HCT116 (cell line): ENCODE data around the gene KIAA1549. TPM values are rescaled to one million over a fixed set of nuclear protein-coding genes. Genes with fewer than 3 reads are reported as not detected.

ENCODE experiments used
- ATAC-seq: fragments of 200-7000 bp; cut with Tn5 transposase; 2 replicates; pipeline ENCODE4 v1.9.1; 2020; ENCODE audit warnings: mild to moderate bottlenecking, moderate library complexity
- BruUV-seq: library from RNA; stranded (reverse); fragments of 400-500 nt; replicated peaks from 2 replicates; lab custom pipeline; 2021; lab: Mats Ljungman, UMichigan
- CTCF ChIA-PET: fragments of 300-600 bp; sonication (Branson Sonifier 250); formaldehyde crosslinking; loops from one replicate; lab custom pipeline; 2021; ENCODE audit warnings: antibody characterized with exemption; lab: Charles Lee
- POLR2A ChIA-PET: fragments of 300-600, 350-600 bp; sonication (Branson Sonifier 250); formaldehyde crosslinking; loops from one replicate; lab custom pipeline; 2021; ENCODE audit warnings: antibody characterized with exemption; lab: Charles Lee
- RAD21 ChIA-PET, 2 experiments: fragments of 300-600 bp; sonication (Branson Sonifier 250); formaldehyde crosslinking; loops; one replicate each; lab custom pipeline; 2023; ENCODE audit warnings: low total read pairs in 2 of 2; ENCODE audit not compliant: uncharacterized antibody in 2 of 2, unreplicated experiment in 2 of 2, low non-redundant PET in 1 of 2; lab: Charles Lee
- DNase-seq: peaks from one replicate; pipeline ENCODE4 v3.0.0-alpha.2; 2010; ENCODE audit warnings: low read depth, low spot score
- H2AFZ ChIP-seq: fragments of 200-600 bp; shearing (Covaris generic), sonication (generic); 2 replicates; pipeline ENCODE4 v1.6.1; 2017; ENCODE audit warnings: low read depth, mixed run types, mixed read lengths, antibody characterized with exemption, low read length; ENCODE audit not compliant: poor library complexity, severe bottlenecking
- H3K27ac ChIP-seq: 2 replicates; pipeline ENCODE4 v1.5.1; 2012; ENCODE audit warnings: low read depth, low read length
- H3K27me3 ChIP-seq: fragments of 200-600 bp; sonication (generic); 2 replicates; pipeline ENCODE4 v1.6.1; 2016; ENCODE audit warnings: mixed run types, low read length, mixed read lengths; ENCODE audit not compliant: insufficient read depth
- H3K36me3 ChIP-seq, 2 experiments: fragments of 200-500 bp in 1 of 2; fragments of 200-600 bp in 1 of 2; sonication (Bioruptor generic) in 1 of 2; sonication (generic) in 1 of 2; 2 replicates each; pipeline versions ENCODE4 v1.5.1 to v1.6.1; 2014 to 2016; ENCODE audit warnings: low read length in 2 of 2, inconsistent platforms in 1 of 2, mixed read lengths in 1 of 2, mixed run types in 1 of 2; ENCODE audit not compliant: insufficient read depth in 2 of 2, control insufficient read depth in 1 of 2
- H3K4me1 ChIP-seq, 2 experiments: fragments of 200-600 bp in 1 of 2; sonication (generic) in 1 of 2; 2 replicates each; pipeline versions ENCODE4 v1.5.1 to v1.6.1; 2012 to 2017; ENCODE audit warnings: low read length in 2 of 2, inconsistent platforms in 1 of 2, mild to moderate bottlenecking in 1 of 2, mixed read lengths in 1 of 2, mixed run types in 1 of 2, moderate library complexity in 1 of 2; ENCODE audit not compliant: insufficient read depth in 2 of 2, control insufficient read depth in 1 of 2
- H3K4me2 ChIP-seq: fragments of 200-600 bp; sonication (generic); 2 replicates; pipeline ENCODE4 v1.6.1; 2017; ENCODE audit warnings: mixed run types, low read length, mixed read lengths
- H3K4me3 ChIP-seq, 2 experiments: fragments of 200-600 bp in 1 of 2; sonication (generic) in 1 of 2; replicated peaks in 1 of 2; 2 replicates each; pipeline ENCODE4 v1.5.1; 2011 to 2016; ENCODE audit warnings: low read length in 2 of 2, control low read depth in 1 of 2, low read depth in 1 of 2, mild to moderate bottlenecking in 1 of 2, mixed read lengths in 1 of 2, mixed run types in 1 of 2
- H3K79me2 ChIP-seq: fragments of 200-600 bp; sonication (generic); 2 replicates; pipeline ENCODE4 v1.6.1; 2017; ENCODE audit warnings: mild to moderate bottlenecking, mixed run types, low read length, moderate library complexity, mixed read lengths; ENCODE audit not compliant: insufficient read depth
- H3K9ac ChIP-seq: fragments of 200-600 bp; sonication (generic); 2 replicates; pipeline ENCODE4 v1.6.1; 2016; ENCODE audit warnings: low read length, mixed read lengths
- H3K9me2 ChIP-seq: fragments of 200-600 bp; sonication (generic), shearing (Covaris generic); 2 replicates; pipeline ENCODE4 v1.6.1; 2017; ENCODE audit warnings: mixed run types, mild to moderate bottlenecking, moderate library complexity; ENCODE audit not compliant: insufficient read depth
- H3K9me3 ChIP-seq, 2 experiments: fragments of 200-500 bp in 1 of 2; fragments of 200-600 bp in 1 of 2; sonication (Bioruptor generic) in 1 of 2; sonication (generic) in 1 of 2; 2 replicates each; pipeline ENCODE4 v1.6.1; 2014 to 2017; ENCODE audit warnings: low read length in 2 of 2, mixed read lengths in 2 of 2, inconsistent platforms in 1 of 2, low read depth in 1 of 2, mild to moderate bottlenecking in 1 of 2, mixed run types in 1 of 2, moderate library complexity in 1 of 2; ENCODE audit not compliant: control insufficient read depth in 1 of 2, insufficient read depth in 1 of 2
- H4K20me1 ChIP-seq: fragments of 200-600 bp; sonication (generic), shearing (Covaris generic); 2 replicates; pipeline ENCODE4 v1.6.1; 2017; ENCODE audit warnings: mixed run types, mild to moderate bottlenecking, moderate library complexity; ENCODE audit not compliant: insufficient read depth
- CBX3 ChIP-seq: IDR thresholded peaks from 2 replicates; pipeline ENCODE4 v1.6.1; 2012; ENCODE audit warnings: low read depth
- CEBPB ChIP-seq: IDR thresholded peaks from 2 replicates; pipeline ENCODE4 v1.6.1; 2012; ENCODE audit warnings: low read depth
- EGR1 ChIP-seq: IDR thresholded peaks from 2 replicates; pipeline ENCODE4 v1.6.1; 2012; ENCODE audit warnings: low read depth
- ELF1 ChIP-seq: IDR thresholded peaks from 2 replicates; pipeline ENCODE4 v1.6.1; 2012; ENCODE audit warnings: low read depth, borderline replicate concordance
- EZH2 ChIP-seq: fragments of 200-600 bp; sonication (generic); IDR thresholded peaks from 2 replicates; pipeline ENCODE4 v1.6.1; 2017; ENCODE audit warnings: antibody characterized with exemption, mixed run types
- FOSL1 ChIP-seq: IDR thresholded peaks from 2 replicates; pipeline ENCODE4 v1.6.1; 2012; ENCODE audit warnings: low read depth
- POLR2A ChIP-seq: IDR thresholded peaks from 2 replicates; pipeline ENCODE4 v1.7.0; 2011; ENCODE audit warnings: borderline replicate concordance; ENCODE audit not compliant: insufficient read depth, insufficient read length; ENCODE audit errors: extremely low read depth
- SIN3A ChIP-seq: IDR thresholded peaks from 2 replicates; pipeline ENCODE4 v1.6.1; 2012; ENCODE audit warnings: low read depth
- SP1 ChIP-seq: IDR thresholded peaks from 2 replicates; pipeline ENCODE4 v1.6.1; 2012; ENCODE audit warnings: low read depth
- TCF7L2 ChIP-seq: IDR thresholded peaks from 2 replicates; pipeline ENCODE4 v1.7.0; 2011; ENCODE audit warnings: borderline replicate concordance, inconsistent platforms; ENCODE audit not compliant: insufficient read depth, insufficient read length; ENCODE audit errors: extremely low read depth
- YY1 ChIP-seq: IDR thresholded peaks from 2 replicates; pipeline ENCODE4 v1.6.1; 2011; ENCODE audit warnings: low read length, low read depth, moderate library complexity, mild to moderate bottlenecking; ENCODE audit not compliant: insufficient replicate concordance; ENCODE audit errors: extremely low read depth
- ZFX ChIP-seq: fragments of 450-650 bp; IDR thresholded peaks from 2 replicates; pipeline ENCODE4 v1.6.1; 2017
- intact Hi-C: fragments of 100-400 bp; cut with micrococcal nuclease; formaldehyde crosslinking; loops from 2 replicates; pipeline ENCODE4 v1.10.0; 2022
- total RNA-seq: library from RNA; stranded (reverse); gene quantifications from one replicate; pipeline ENCODE4 v1.2.1, GENCODE V29; 2021; ENCODE audit not compliant: unreplicated experiment

The KIAA1549 gene
- total RNA-seq, 1 experiment from 2014 or later = 3.9 TPM

GRCh38 chr7:138974103-138974502 lies 7.1 kb downstream of the KIAA1549 start:
- intact Hi-C loops = no loop called here
- H3K4me3 ChIP-seq = no peak overlapping the region
- no peak for DNase-seq
- no peak for TF ChIP-seq POLR2A
- TF ChIP-seq SIN3A = no peak
- TF ChIP-seq ELF1 = no peak
- TF ChIP-seq TCF7L2 = no peak
- no peak for TF ChIP-seq YY1
- no peak for TF ChIP-seq EZH2
- no peak for TF ChIP-seq EGR1
- no peak for TF ChIP-seq SP1
- TF ChIP-seq FOSL1 = no peak
- TF ChIP-seq, all 23 proteins: peak for 0
- Histone ChIP-seq H3K4me2 (no peak overlapping the region), H3K4me1 (peaks cover 4 to 16% of the 10 kb centered on the region in 2 experiments; a peak in 3 of 4 replicates), H3K27me3 (no peaks in the 10 kb centered on the region), H2AFZ (no peak overlapping the region), H3K36me3 (no peaks in the 10 kb centered on the region), H3K79me2 (peaks cover 10% of the 10 kb centered on the region), H3K9me2 (no peaks in the 10 kb centered on the region), H3K9me3 (no peaks in the 10 kb centered on the region), H3K9ac (no peak overlapping the region), H3K27ac (no peak overlapping the region), H4K20me1 (no peaks in the 10 kb centered on the region)
- no TSS peak for BruUV-seq
- ATAC-seq = no peak
- POLR2A ChIA-PET = no interaction called here
- RAD21 ChIA-PET = no interaction called here
- CTCF ChIA-PET = no interaction called here

DNA sequence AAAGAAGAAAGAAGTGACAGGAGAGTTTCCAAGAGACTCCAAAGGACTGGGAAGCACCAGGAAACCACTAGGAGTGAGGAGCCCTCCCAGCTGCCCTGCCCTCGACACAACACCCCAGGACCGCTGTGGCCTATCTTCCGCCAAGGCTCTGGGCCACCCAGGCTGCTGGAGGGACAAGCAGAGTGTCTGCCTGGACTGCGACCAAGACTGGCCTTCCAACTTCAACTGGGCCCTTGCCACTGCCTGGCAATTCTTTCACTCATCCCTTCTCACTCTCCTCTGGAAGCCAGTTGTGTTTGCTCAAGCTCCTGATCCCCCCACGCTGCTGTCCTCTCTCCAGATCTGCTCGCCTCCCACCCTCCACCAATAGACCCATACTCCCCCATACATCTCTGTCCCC lies 10.2 kb downstream of the KIAA1549 start:
- Histone ChIP-seq H3K79me2 (peaks cover 15% of the 10 kb centered on the region; the same call in 1 of the 2 replicates), H2AFZ (no peak overlapping the region), H3K9me2 (no peaks in the 10 kb centered on the region), H3K9ac (no peak overlapping the region), H3K4me2 (no peak overlapping the region), H3K4me1 (no peaks in the 10 kb centered on the region), H3K27me3 (no peaks in the 10 kb centered on the region), H3K36me3 (no peaks in the 10 kb centered on the region), H3K4me3 (no peak overlapping the region), H4K20me1 (no peaks in the 10 kb centered on the region), H3K27ac (no peak overlapping the region), H3K9me3 (no peaks in the 10 kb centered on the region)
- DNase-seq = no peak
- RAD21 ChIA-PET = no interaction called here
- CTCF ChIA-PET = no interaction called here
- TF ChIP-seq CBX3 (no peak), ZFX (no peak), CEBPB (no peak), POLR2A (no peak)
- intact Hi-C loops = no loop called here
- BruUV-seq = no TSS peak
- no peak for ATAC-seq
- POLR2A ChIA-PET = no interaction called here
